Germinal center (tissue), 1 donor: ENCODE results near the gene MARF1.
"Not testable (repeated sequence)": the region's sequence is repeated elsewhere in the genome, so short reads cannot be mapped to it uniquely, and the experiment has no call there.

Experiments used
- DNase-seq: peaks from one replicate; pipeline ENCODE4 v3.0.0; 2012; ENCODE audit warnings: mixed read lengths, low spot score

The MARF1 gene

DNA sequence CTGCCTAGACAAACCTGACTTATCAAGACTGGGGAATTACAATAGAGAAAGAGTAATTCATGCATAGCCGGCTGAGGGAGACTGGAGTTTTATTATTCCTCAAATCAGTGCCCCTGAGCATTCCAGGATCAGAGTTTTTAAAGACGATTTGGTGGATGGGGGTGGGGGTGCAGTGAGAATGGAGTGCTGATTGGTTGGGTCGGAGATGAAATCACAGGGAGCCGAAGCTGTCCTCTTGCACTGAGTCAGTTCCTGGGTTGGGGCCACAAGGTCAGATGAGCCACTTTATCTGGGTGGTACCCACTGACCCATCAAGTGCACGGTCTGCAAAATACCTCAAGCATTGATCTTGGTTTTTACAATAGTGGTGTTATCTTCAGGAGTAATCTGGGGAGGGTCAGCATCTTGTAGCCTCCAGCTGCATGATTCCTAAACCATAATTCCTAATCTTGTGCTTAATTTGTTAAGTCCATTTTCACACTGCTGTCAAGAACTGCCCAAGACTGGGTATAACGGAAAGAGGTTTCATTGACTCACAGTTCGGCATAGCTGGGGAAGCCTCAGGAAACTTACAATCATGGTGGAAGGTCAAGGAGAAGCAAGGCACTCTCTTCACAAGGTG is 69.6 kb downstream of the MARF1 start:
- DNase-seq = no peak

DNA sequence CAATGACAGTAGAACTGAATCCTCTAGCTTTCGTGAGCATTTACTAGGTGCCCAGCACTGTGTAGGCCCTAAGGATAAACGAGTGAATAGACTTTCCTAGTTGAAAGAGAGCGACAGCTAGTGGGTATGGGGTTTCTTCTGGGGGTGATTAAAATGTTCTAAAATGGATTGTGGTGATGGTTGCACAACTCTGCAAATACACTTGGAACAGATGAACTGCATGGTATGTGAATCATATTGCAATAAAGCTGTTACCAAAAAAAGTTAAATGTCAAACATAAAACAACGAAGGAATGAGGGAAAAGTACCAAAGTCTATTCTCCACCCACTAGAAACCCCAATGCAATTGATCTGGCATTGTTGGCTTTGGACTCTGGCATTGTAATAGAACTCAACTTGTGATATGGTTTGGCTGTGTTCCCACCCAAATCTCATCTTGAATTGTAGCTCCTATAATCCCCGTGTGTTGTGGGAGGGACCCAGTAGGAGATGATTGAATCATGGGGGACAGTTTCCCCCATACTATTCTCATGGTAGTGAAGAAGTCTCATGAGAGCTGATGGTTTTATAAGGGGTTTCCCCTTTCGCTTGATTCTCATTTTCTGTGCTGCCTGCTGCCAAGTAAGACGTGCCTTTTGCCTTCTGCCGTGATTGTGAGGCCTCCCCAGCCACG is 70.5 kb downstream of the MARF1 start:
- DNase-seq = no peak

DNA sequence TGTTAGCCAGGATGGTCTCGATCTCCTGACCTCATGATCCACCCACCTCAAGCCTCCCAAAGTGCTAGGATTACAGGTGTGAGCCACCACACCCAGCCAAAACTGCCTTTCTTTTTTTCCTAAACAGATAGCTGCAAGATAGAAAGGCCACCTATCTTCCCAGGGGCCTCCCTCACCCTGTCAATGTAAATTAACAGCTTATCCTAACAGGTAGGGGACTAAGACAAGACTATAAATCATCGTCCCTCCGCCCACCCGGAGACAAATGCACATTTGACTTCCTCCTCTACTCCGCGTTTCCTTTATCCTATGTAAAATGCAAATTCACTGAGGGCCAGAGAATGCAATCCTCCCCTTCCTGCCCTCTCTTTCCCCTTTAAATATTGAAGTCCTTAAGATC is 71.4 kb downstream of the MARF1 start:
- DNase-seq = no peak

DNA sequence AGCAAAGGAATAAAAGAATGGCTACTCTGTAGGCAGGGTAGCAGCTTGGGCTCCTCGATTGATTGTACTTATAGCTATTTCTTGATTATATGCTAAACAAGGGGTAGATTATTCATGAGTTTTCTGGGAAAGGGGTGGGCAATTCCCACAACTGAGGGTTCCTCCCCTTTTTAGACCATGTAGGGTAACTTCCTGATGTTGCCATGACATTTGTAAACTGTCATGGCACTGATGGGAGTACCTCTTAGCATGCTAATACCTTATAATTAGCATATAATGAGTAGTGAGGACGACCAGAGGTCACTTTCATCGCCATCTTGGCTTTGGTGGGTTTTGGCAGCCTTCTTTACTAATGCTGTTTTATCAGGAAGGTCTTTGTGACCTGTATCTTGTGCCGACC is 72.3 kb downstream of the MARF1 start:
- not testable (repeated sequence) for DNase-seq

DNA sequence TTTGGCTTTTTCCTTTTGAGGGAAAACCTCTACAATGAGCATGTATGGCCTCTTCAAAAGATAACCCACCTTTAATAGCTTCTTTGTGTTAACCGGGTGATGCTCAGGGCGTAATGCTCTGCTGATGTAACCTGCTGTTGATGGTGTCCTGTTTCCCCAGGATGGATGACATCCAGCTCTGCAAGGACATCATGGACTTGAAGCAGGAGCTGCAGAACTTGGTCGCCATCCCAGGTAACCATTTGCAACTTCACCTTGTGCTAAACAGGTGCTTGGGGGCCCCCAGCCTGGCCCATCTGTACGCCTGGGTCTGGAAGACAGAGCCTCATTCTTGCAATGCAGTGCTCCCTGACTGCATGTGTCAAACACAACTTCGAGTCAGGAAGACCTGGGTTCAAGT is 75.1 kb downstream of the MARF1 start:
- DNase-seq = no peak

DNA sequence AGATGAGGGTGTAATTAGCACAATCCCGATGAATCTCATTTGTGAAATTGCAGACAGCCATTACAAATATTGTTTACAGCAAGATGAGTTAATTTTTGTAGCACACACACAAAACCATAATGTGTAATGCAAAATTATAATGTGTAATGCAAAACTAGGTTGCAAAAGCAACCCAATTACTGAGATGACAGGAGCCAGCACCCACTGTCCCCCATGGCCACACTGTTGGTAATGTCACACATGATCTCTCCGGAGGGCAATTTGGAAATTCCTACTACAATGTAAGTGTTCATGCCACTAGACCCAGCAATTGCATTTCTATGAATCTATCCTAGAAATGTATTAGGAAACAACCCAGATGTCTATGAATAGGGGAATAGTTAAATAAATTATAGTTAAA is 76.9 kb downstream of the MARF1 start:
- DNase-seq = no peak

DNA sequence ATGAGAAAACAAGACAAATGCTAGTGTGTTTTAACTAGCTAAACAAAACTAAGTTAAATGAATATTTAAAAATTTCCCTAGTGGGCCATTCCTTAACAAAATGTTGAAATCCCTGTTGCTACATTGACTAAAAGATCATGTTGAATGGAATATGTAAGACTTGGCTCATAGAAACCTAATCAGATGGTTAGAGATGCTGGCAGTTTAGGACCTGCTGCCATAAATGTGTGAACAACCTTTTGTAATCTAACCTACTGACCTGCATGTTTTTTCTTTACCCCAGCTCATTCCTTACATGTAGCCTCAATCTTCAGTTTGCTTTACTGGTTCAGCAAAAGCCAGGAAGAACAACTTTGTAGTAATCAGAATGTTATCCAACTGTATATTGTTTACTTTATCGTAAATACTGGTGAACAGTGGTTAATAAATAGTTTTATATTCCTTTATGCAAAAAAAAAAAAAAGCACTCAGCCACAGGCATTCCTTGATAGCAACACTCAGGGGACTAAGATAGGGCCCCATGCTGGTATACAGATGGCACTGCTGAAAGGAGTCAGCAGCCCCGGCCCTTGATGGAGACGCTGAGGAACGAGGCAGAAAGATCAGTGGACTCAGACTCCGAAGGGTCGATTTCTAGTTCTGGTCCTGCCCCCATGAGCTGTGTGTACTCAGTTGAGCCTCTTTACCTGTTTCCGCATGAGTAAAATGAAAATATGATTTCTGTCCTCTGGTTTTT is 78.2 kb downstream of the MARF1 start:
- no peak for DNase-seq

DNA sequence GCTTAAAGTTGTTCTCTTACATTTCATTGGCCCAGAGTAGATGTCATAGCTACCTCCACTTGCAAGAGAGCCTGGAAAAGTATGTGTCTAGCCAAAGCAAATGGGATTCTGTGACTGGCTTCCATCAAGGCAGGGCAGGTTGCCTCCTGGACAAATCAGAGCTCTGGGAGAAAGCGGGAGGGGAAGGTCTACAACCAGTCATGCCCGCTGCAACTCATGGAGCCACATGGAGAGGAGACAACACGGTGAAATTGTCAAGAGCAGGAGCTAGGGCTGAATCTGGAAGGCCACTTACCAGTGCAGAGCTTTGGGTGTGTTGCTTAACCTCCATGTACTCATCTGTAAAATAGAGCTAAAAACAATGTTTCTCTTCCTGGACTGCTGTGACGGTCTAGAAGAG is 83.8 kb downstream of the MARF1 start:
- no peak for DNase-seq

DNA sequence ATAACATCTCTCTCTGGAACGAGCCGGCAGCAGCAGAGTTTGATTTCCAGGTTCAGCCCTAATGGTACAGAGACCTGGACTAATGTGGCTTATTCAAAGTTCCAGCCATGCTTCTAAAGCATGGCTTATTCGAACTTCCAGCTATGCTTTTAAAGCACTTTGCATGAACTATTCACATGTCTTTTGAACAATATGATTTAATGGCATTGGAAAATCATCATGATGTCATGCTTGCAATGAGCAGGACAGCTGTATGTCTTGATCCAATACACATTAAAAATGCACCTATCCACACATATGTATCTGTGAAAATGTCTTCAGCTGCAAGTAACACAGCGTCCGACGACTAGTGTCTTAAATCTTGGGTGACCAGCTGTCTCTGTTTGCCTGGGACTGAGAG is 85.7 kb downstream of the MARF1 start:
- no peak for DNase-seq

DNA sequence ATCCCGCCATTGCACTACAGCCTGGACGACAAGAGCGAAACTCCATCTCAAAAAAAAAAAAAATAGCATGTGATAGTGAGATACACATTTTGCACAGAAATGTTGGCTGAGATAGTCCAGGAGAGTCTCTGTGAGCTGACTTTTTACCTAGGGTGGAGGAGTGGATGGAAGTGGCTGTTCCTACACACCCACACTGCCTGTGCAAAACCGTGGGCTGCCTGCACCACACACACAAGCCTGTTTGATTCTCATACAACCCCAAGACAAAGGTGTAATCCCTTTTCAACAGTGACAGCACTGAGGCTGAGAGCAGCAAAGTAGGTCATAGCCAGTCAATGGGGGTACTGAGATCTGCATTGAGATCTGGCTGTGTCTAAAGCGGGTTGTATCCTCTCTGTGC is 86.8 kb downstream of the MARF1 start:
- DNase-seq = no peak

DNA sequence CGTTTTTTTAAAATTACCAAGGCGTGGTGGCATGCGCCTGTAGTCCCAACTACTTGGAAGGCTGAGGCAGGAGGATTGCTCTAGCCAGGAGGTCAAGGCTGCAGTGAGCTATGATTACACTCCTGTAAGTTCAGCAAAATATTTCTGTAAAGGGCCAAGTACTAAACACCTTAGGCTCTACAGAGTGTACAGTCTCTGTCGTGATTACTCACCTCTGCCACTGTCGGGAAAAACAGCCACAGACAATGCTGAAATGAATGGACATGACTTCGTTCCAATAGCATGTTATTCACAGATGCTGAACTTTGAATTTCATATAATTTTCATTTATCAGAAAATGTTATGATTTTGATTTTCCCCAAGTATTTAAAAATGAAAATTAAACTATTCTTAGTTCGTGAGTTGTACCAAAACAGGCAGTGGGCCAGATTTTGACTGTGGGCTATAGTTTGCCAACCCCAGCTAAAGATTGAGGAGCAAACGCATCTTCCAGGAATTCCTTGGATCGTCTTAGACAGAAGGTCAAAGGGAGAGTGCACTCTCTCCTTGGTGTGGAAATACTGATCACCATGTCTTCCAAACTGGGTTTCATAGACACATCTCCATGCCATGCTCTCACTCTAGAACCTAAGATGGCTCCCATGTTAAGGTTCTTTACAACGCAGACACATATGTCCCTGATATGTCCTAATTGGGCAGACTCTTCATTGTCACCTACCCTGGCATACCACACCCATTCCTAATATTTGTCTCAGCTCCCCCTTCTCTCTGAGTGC is 89.5 kb downstream of the MARF1 start:
- no peak for DNase-seq

DNA sequence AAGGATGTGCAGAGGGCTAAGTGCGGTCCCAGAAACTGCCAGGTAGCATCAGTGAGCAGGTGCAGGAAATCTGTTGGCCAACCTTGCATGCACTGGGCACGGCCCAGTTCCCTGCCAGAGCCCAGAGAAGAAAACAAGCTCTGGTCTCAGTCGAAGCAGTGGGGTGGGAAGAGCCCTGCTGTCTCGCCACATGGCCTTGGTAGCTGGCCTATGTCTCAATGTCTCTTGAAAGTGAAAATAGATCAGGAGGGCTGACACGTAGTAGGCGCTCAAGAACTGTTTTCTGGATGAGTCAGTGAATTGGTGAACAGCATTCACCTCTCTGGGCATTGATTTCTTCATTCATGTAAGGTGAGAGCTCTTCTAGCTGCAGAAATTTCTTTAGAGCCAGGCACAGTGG is 90.4 kb downstream of the MARF1 start:
- no peak for DNase-seq

DNA sequence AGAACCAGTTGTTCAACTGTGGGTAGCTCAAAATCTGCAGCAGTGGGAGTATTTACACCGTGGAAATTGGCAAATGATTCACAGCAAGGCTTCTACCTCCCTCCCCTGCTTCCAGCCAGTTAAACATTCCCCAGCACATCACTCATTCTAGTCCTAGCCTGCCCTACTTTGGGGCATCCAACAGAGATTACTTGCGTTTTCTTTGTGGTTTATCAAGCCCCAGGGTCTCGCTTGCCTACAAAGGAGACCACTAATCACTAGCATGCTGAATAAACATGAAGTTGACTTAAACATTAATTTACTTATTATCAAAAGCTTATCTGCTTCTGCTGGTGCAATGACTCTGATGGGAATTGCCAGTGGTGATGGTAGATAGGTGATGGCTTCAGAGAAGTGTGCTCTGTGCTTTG is 94.5 kb downstream of the MARF1 start:
- DNase-seq = no peak

DNA sequence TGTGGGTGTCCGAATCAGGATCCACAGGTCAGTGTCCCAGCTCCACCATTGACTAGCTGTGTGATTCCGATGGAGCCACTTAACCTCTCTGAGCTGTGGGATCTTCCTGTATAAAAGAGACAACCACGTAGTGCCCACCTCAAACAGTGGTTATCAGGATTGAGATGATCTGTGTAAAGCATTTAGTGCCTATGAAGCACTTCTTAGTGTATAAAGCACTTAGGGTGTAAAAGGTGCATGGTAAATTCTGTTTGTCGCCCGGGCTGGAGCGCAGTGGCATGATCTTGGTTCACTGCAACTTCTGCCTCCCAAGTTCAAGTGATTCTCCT is 95.2 kb downstream of the MARF1 start:
- DNase-seq = no peak

DNA sequence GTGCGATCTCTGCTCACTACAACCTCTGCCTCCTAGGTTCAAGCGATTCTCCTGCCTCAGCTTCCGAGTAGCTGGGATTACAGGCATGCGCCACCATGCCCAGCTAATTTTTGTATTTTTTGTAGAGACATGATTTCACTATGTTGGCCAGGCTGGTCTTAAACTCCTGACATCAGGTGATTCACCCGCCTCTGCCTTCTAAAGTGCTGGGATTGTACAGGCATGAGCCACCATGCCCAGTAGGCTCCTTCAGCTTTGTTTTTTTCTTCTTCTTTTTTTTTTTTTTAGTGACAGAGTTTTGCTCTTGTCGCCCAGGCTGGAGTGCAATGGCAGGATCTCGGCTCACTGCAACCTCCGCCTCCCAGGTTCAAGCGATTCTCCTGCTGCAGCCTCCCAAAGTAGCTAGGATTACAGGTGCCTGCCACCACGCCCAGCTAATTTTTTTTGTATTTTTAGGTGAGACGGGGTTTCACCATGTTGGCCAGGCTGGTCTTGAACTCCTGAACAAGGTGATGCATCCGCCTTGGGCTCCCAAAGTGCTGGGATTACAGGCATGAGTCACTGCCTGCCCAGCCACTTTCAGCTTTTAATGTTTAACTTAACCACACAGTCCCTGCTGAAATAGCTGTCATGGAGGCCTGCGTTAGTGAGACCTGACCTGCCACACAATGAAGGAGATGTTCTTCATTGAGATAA is 95.7 kb downstream of the MARF1 start:
- not testable (repeated sequence) for DNase-seq

DNA sequence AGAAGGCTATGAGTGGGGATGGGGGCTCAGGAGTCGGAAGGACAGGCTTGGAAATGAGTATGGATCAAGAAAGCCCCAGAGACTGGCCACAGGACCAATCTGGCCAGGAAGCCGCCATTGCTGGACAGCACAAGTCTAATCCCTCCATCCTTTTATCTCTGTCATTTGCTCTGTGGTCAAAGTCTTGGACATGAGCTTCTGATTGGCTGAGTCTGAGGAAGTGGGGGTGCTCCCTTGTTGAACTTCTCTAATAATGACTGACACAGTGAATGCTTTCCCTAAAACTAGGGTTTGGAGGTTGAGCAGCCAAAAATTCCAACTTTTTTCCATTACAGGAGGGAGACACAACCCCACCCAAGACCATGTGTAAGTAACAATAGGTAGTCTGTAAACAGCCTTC is 97.4 kb downstream of the MARF1 start:
- DNase-seq = no peak

DNA sequence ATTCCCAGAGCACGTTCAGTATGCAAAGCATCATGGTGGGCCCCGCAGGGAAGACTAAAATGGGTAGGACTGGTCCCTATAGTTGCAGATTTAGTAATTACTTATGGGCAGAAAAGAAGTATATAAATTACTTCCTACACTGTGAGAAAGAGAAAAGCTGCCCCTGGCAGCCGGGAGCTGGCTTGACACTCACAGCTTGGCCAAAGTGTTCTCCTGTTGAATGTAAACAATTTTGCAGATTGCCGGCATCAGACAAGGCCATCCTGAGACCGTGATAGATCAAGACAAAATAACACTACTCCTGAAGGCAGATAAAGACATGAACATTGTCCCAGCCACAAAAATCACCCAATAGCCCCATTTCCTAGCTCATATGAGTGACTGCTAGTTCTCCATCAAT is 98.5 kb downstream of the MARF1 start:
- DNase-seq = no peak
